ENCODE data around the gene TNC. TPM values are rescaled to one million over a fixed set of nuclear protein-coding genes. Genes with fewer than 3 reads are reported as not detected.

TNC gene
- total RNA-seq, 3 donors from 2014 or later (not counting 1 experiment from before 2014, with no cell fraction given) = not detected

GRCh38 chr9:115115117-115115880, 2.7 kb downstream of the TNC start:
- H3K27ac Mint-ChIP-seq = no peak overlapping the region
- ATAC-seq (no peak), DNase-seq (no peak)
- H3K4me1 Mint-ChIP-seq = no peaks in the 10 kb centered on the region
- no peak for TF ChIP-seq CTCF (IDR thresholded peaks at IDR 0.05)
- H3K9me3 ChIP-seq (ENCODE audit: control insufficient read depth, insufficient read depth, low read length) = no peaks in the 10 kb centered on the region
- H3K36me3 ChIP-seq (ENCODE audit: control insufficient read depth, insufficient read depth, low read length) = no peaks in the 10 kb centered on the region
- no peak overlapping the region for H3K27ac ChIP-seq (ENCODE audit: low read length)
- no peaks in the 10 kb centered on the region for H3K9me3 Mint-ChIP-seq
- no peak overlapping the region for H3K4me3 Mint-ChIP-seq
- intact Hi-C loops (cut with micrococcal nuclease) = no loop called here
- H3K27me3 Mint-ChIP-seq (ENCODE audit: low read depth in 2 of 2) = peaks cover 39 to 50% of the 10 kb centered on the region in 2 donors
- no peaks in the 10 kb centered on the region for H3K36me3 Mint-ChIP-seq
- no peak overlapping the region for H3K4me3 ChIP-seq (ENCODE audit: low read length)
- 88% methylated on average over 2 of the region's 2 CpGs for WGBS (ENCODE audit: insufficient coverage)
- H3K27me3 ChIP-seq (ENCODE audit: control insufficient read depth, insufficient read depth, low read length) = peaks cover 13% of the 10 kb centered on the region
- no peaks in the 10 kb centered on the region for H3K4me1 ChIP-seq (ENCODE audit: control insufficient read depth, insufficient read depth, low read length)

DNA sequence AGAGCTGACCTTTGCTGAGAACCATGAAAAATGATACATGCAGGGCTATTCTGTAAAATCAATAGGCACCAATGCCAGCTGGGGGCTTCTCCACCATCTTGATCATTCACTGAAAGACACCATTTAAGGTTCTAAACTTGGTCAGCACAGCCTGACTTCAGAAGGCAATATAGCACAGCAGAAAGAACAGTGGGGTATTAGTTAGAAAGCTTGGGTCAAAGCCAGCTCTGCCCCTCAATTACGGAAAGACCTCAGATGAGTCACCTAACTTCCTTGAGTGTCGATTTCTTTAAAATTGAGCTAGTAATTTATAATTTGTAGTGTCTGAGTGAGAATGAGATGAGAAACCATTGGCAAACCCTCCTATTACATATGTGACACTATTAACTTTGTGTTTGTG, 3.4 kb downstream of the TNC start:
- Histone ChIP-seq H3K27me3 (ENCODE audit: control insufficient read depth, insufficient read depth, low read length) (peaks cover 9% of the 10 kb centered on the region), H3K4me3 (ENCODE audit: low read length) (no peak overlapping the region), H3K36me3 (ENCODE audit: control insufficient read depth, insufficient read depth, low read length) (no peaks in the 10 kb centered on the region), H3K9me3 (ENCODE audit: control insufficient read depth, insufficient read depth, low read length) (no peaks in the 10 kb centered on the region), H3K4me1 (ENCODE audit: control insufficient read depth, insufficient read depth, low read length) (no peaks in the 10 kb centered on the region), H3K27ac (ENCODE audit: low read length) (no peak overlapping the region)
- Mint-ChIP-seq H3K4me1 (no peaks in the 10 kb centered on the region), H3K9me3 (no peaks in the 10 kb centered on the region), H3K27ac (no peak overlapping the region), H3K36me3 (no peaks in the 10 kb centered on the region), H3K4me3 (no peak overlapping the region), H3K27me3 (ENCODE audit: low read depth in 2 of 2) (peaks cover 40 to 50% of the 10 kb centered on the region in 2 donors)
- TF ChIP-seq CTCF (IDR thresholded peaks at IDR 0.05) = no peak
- intact Hi-C loops (cut with micrococcal nuclease) = no loop called here
- ATAC-seq (no peak), DNase-seq (no peak)
- 89% methylated on average over 2 of the region's 2 CpGs for WGBS (ENCODE audit: insufficient coverage)

DNA sequence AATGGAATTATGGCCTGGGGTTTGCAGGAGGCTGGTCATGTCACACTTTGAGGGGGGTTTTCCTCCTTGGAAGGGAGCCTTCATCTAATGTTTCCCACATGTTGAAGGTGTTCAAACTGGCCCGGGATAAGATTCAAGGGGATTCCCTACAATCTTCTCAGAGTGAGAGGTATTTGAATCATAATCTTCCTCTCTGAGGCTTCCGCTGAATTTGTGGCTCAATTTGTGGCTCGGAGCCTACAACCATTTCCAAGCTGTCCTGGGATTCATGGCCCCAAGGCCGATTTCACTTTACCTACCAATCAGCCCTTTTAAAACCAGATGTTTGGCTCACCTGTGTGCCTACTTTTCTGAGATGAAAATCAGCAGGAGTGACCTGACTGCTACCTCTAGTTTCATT, 3.9 kb downstream of the TNC start:
- no peak for DNase-seq
- H3K27me3 Mint-ChIP-seq (ENCODE audit: low read depth in 2 of 2) = peaks cover 38 to 50% of the 10 kb centered on the region in 2 donors
- no peak overlapping the region for H3K27ac Mint-ChIP-seq
- ATAC-seq = no peak
- H3K4me1 Mint-ChIP-seq = no peaks in the 10 kb centered on the region
- H3K27ac ChIP-seq (ENCODE audit: low read length) = no peak overlapping the region
- H3K36me3 ChIP-seq (ENCODE audit: control insufficient read depth, insufficient read depth, low read length) = no peaks in the 10 kb centered on the region
- H3K9me3 ChIP-seq (ENCODE audit: control insufficient read depth, insufficient read depth, low read length) = no peaks in the 10 kb centered on the region
- TF ChIP-seq CTCF (IDR thresholded peaks at IDR 0.05) = no peak
- no peaks in the 10 kb centered on the region for H3K4me1 ChIP-seq (ENCODE audit: control insufficient read depth, insufficient read depth, low read length)
- H3K27me3 ChIP-seq (ENCODE audit: control insufficient read depth, insufficient read depth, low read length) = peaks cover 8% of the 10 kb centered on the region
- H3K36me3 Mint-ChIP-seq = no peaks in the 10 kb centered on the region
- intact Hi-C loops (cut with micrococcal nuclease) = no loop called here
- no peak overlapping the region for H3K4me3 Mint-ChIP-seq
- H3K9me3 Mint-ChIP-seq = no peaks in the 10 kb centered on the region
- 87% methylated on average over 3 of the region's 4 CpGs for WGBS (ENCODE audit: insufficient coverage)
- H3K4me3 ChIP-seq (ENCODE audit: low read length) = no peak overlapping the region

DNA sequence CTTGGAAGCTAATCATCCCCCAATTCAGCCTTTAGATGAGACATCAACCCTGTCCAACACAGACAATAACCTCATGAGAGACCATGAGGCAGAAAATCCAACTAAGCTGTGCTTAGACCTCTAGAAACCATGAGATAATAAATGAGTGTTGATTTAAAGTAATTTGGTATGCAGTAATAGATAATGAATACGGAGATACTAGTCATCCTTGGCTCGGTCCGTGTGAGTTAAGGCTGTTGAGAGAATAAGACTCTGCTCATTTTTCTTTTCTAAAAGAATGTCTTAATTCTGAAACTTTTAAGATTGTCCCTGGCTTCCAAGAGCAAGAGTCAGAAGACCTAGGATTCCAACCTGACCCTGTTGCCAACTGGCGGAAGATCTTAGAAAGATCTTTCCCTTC, 6.1 kb downstream of the TNC start:
- no peaks in the 10 kb centered on the region for H3K4me1 Mint-ChIP-seq
- no peak for ATAC-seq
- H3K4me3 ChIP-seq (ENCODE audit: low read length) = no peak overlapping the region
- H3K9me3 Mint-ChIP-seq = no peaks in the 10 kb centered on the region
- no peak overlapping the region for H3K27ac Mint-ChIP-seq
- peaks cover 2% of the 10 kb centered on the region for H3K27me3 ChIP-seq (ENCODE audit: control insufficient read depth, insufficient read depth, low read length)
- H3K4me3 Mint-ChIP-seq = no peak overlapping the region
- intact Hi-C loops (cut with micrococcal nuclease) = no loop called here
- peaks cover 29 to 53% of the 10 kb centered on the region in 2 donors for H3K27me3 Mint-ChIP-seq (ENCODE audit: low read depth in 2 of 2)
- DNase-seq = no peak
- H3K36me3 ChIP-seq (ENCODE audit: control insufficient read depth, insufficient read depth, low read length) = no peaks in the 10 kb centered on the region
- no peaks in the 10 kb centered on the region for H3K4me1 ChIP-seq (ENCODE audit: control insufficient read depth, insufficient read depth, low read length)
- no peak overlapping the region for H3K27ac ChIP-seq (ENCODE audit: low read length)
- WGBS (ENCODE audit: insufficient coverage) = 95% methylated on average over 4 of the region's 4 CpGs
- no peaks in the 10 kb centered on the region for H3K36me3 Mint-ChIP-seq
- no peaks in the 10 kb centered on the region for H3K9me3 ChIP-seq (ENCODE audit: control insufficient read depth, insufficient read depth, low read length)
- no peak for TF ChIP-seq CTCF (IDR thresholded peaks at IDR 0.05)
